Adrenal gland (tissue), 5 donors: ENCODE data around the gene PPM1A.

Source experiments
- POLR2A ChIP-seq, 2 donors: fragments of 450-650 bp; IDR thresholded peaks; one replicate each; pipeline ENCODE4 v1.6.1; 2017; ENCODE audit warnings: antibody characterized with exemption in 2 of 2, mild to moderate bottlenecking in 2 of 2, moderate library complexity in 1 of 2
- TF ChIP-seq, protein P1 (sequence below), 6 experiments: fragments of 450-650 bp in 4 of 6; fragments of 200-600 bp in 2 of 6; sonication (generic) in 1 of 6; IDR thresholded peaks; 1 replicate in 5 of 6; 2 replicates in 1 of 6; pipeline versions ENCODE4 v1.5.1 to v1.8.0; 2016 to 2021; ENCODE audit warnings: antibody characterized with exemption in 6 of 6, mild to moderate bottlenecking in 2 of 6, moderate library complexity in 1 of 6
- donor health status: DM: no; HTN: no; CAD: no.

GRCh38 chr14:60221457-60221856 lies 27.6 kb upstream of the PPM1A start:
- TF ChIP-seq, protein P1, sequence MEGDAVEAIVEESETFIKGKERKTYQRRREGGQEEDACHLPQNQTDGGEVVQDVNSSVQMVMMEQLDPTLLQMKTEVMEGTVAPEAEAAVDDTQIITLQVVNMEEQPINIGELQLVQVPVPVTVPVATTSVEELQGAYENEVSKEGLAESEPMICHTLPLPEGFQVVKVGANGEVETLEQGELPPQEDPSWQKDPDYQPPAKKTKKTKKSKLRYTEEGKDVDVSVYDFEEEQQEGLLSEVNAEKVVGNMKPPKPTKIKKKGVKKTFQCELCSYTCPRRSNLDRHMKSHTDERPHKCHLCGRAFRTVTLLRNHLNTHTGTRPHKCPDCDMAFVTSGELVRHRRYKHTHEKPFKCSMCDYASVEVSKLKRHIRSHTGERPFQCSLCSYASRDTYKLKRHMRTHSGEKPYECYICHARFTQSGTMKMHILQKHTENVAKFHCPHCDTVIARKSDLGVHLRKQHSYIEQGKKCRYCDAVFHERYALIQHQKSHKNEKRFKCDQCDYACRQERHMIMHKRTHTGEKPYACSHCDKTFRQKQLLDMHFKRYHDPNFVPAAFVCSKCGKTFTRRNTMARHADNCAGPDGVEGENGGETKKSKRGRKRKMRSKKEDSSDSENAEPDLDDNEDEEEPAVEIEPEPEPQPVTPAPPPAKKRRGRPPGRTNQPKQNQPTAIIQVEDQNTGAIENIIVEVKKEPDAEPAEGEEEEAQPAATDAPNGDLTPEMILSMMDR (IDR thresholded peaks at IDR 0.05), result no peak
- TF ChIP-seq POLR2A (IDR thresholded peaks at IDR 0.05), result no peak
